Measurements from ENCODE around the gene CDC42BPG. TPM values are rescaled to one million over a fixed set of nuclear protein-coding genes. Genes with fewer than 3 reads are reported as not detected.
"Not testable (repeated sequence)": the region's sequence is repeated elsewhere in the genome, so short reads cannot be mapped to it uniquely, and the experiment has no call there.

Gene CDC42BPG
- total RNA-seq, 2 donors from 2014 or later, result 17.2 to 24.0 TPM

- Histone ChIP-seq H3K4me3 (no peak overlapping the region), H3K36me3 (peaks cover 0 to 3% of the 10 kb centered on the region in 2 donors), H3K27me3 (replicated peaks; ENCODE audit: insufficient read depth) (no peaks in the 10 kb centered on the region), H3K27ac (no peak overlapping the region), H3K4me1 (replicated peaks) (no peaks in the 10 kb centered on the region), H3K9me3 (no peaks in the 10 kb centered on the region)
- no peak for DNase-seq (ENCODE audit: low spot score)
- WGBS, result 73% methylated on average over 19 of the region's 19 CpGs
- no peak for TF ChIP-seq POLR2A (IDR thresholded peaks at IDR 0.05)
- TF ChIP-seq POLR2AphosphoS5 (IDR thresholded peaks at IDR 0.05), result no peak
- no peak for TF ChIP-seq CTCF (IDR thresholded peaks at IDR 0.05)
- intact Hi-C loops (cut with DNase I), result loop anchor here (5.0 to 10.0 kb wide), 2 partner anchors 148 to 265 kb away; partner anchors contain the start of genes BATF2, TM7SF2 and ZNHIT2
Observed at GRCh38 chr11:64849598-64850356, 5.3 kb upstream of the CDC42BPG start.

- no peak for TF ChIP-seq POLR2A (IDR thresholded peaks at IDR 0.05)
- peak in 1 of 4 experiments; percentile 37 for TF ChIP-seq CTCF (IDR thresholded peaks at IDR 0.05)
- 81% methylated on average over 16 of the region's 16 CpGs for WGBS
Observed at GRCh38 chr11:64848826-64849597, 4.6 kb upstream of the CDC42BPG start.

GRCh38 chr11:64848214-64848825 is 3.9 kb upstream of the CDC42BPG start:
- WGBS, result 85% methylated on average over 6 of the region's 6 CpGs
- Histone ChIP-seq H3K27ac (no peak overlapping the region), H3K36me3 (no peaks in the 10 kb centered on the region), H3K4me1 (replicated peaks) (no peaks in the 10 kb centered on the region), H3K9me3 (no peaks in the 10 kb centered on the region), H3K27me3 (replicated peaks; ENCODE audit: insufficient read depth) (no peaks in the 10 kb centered on the region), H3K4me3 (no peak overlapping the region)
- intact Hi-C loops (cut with DNase I), result loop anchor here (5.0 kb wide), 1 partner anchor 149 kb away; the partner anchor contains the start of gene BATF2
- TF ChIP-seq POLR2AphosphoS5 (IDR thresholded peaks at IDR 0.05) (no peak), POLR2A (IDR thresholded peaks at IDR 0.05) (no peak), CTCF (IDR thresholded peaks at IDR 0.05) (no peak)
- DNase-seq (ENCODE audit: low spot score), result no peak

More at GRCh38 chr11:64848826-64849597, 4.6 kb upstream of the CDC42BPG start:
- intact Hi-C loops (cut with DNase I), result loop anchor here (5.0 kb wide), 1 partner anchor 148 kb away; the partner anchor contains the start of gene BATF2
- no peaks in the 10 kb centered on the region for H3K27me3 ChIP-seq (replicated peaks; ENCODE audit: insufficient read depth)
- no peaks in the 10 kb centered on the region for H3K9me3 ChIP-seq
- H3K4me1 ChIP-seq (replicated peaks), result no peaks in the 10 kb centered on the region
- no peak overlapping the region for H3K4me3 ChIP-seq
- DNase-seq (ENCODE audit: low spot score), result no peak
- no peaks in the 10 kb centered on the region for H3K36me3 ChIP-seq
- H3K27ac ChIP-seq, result no peak overlapping the region

- peak; percentile 86 for DNase-seq (ENCODE audit: low spot score)
- 24% methylated on average over 13 of the region's 13 CpGs for WGBS
- Histone ChIP-seq H3K9me3 (no peaks in the 10 kb centered on the region), H3K4me1 (replicated peaks) (peaks cover 4% of the 10 kb centered on the region), H3K4me3 (no peak overlapping the region), H3K36me3 (no peaks in the 10 kb centered on the region), H3K27ac (no peak overlapping the region), H3K27me3 (replicated peaks; ENCODE audit: insufficient read depth) (no peaks in the 10 kb centered on the region)
- intact Hi-C loops (cut with DNase I), result loop anchor here (1.0 to 5.0 kb wide), 2 partner anchors 47 to 150 kb away; partner anchors contain the start of gene BATF2
- TF ChIP-seq POLR2AphosphoS5 (IDR thresholded peaks at IDR 0.05) (peak; percentile 84), CTCF (IDR thresholded peaks at IDR 0.05) (peak; percentile 89 to 99 (median 97)), POLR2A (IDR thresholded peaks at IDR 0.05) (no peak)
Observed at GRCh38 chr11:64846998-64847666, 2.7 kb upstream of the CDC42BPG start.

GRCh38 chr11:64845776-64846129 is 1.3 kb upstream of the CDC42BPG start:
- H3K4me1 ChIP-seq (replicated peaks); H3K9me3 ChIP-seq; H3K27ac ChIP-seq; H3K4me3 ChIP-seq; DNase-seq (ENCODE audit: low spot score); H3K27me3 ChIP-seq (replicated peaks; ENCODE audit: insufficient read depth); H3K36me3 ChIP-seq: not testable (repeated sequence)
- 92% methylated on average over 8 of the region's 8 CpGs for WGBS
- intact Hi-C loops (cut with DNase I), result loop anchor here (5.0 kb wide), 1 partner anchor 152 kb away; the partner anchor contains the start of gene BATF2
